Stimulated activated CD4-positive, alpha-beta T cell treated with anti-CD3 and anti-CD28 coated beads, Interleukin-2, amount 100 ng/mL, for 48 hours (primary cell): ENCODE results near the gene CNTNAP2.
"Not testable (repeated sequence)": the region's sequence is repeated elsewhere in the genome, so short reads cannot be mapped to it uniquely, and the experiment has no call there.

Experiments
- DNase-seq, 2 donors: peaks; one replicate each; pipeline ENCODE4 v3.0.0-alpha.2; 2020

Gene CNTNAP2

DNA sequence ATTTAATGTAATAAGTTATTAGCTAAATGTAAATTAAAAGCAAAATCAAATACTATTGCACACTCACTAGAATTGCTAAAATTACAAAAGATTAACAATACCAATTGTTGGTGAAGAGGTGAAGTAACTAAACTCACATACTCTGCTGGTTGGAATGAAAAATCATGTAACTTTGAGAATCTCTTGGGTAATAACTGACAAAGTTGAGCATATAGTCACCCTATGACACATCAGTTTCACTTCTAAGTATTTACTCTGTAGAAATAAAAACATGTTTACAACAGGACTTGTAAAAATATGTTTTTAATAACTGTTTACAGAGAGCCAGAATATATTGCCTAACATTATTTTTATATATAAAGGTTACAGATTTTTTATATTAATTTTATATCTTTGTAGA, 33.6 kb downstream of the CNTNAP2 start:
- no peak for DNase-seq

DNA sequence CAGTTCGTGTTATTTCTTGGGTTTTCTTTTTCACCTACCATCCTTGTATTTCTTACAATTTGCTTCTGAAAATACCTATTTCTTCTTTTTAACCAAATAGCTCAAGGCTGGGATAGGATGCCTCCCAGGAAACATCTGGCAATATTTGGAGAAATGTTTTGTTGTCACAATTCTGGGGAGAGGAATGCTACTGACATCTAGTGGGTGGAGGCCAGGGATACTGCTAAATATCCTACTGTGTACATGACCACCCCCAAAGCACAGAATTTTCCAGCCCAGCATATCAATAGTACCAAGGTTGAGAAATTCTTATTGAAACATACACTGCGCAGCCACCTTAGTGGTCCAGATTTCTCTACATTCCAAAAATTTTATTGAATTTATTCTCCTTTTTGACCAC, 55.5 kb downstream of the CNTNAP2 start:
- no peak for DNase-seq

DNA sequence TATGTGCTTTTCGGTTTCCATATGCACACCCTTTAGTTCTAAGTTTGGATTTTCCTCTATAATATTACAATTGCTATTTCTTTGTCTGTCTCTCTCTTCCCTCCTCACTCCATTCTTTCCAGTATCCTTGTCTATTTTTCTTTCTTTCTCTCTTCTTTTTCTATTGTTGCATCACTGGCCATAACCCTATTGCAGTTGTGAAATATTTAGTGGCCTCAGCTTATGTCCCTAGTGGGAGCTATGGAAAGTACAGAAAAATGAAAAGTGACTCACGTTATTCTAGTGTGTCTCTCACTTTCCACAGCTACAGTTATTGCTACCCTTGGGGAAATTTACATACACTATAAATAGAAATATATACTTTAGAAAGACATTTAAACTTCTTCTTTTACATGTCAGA, 59.1 kb downstream of the CNTNAP2 start:
- no peak for DNase-seq

DNA sequence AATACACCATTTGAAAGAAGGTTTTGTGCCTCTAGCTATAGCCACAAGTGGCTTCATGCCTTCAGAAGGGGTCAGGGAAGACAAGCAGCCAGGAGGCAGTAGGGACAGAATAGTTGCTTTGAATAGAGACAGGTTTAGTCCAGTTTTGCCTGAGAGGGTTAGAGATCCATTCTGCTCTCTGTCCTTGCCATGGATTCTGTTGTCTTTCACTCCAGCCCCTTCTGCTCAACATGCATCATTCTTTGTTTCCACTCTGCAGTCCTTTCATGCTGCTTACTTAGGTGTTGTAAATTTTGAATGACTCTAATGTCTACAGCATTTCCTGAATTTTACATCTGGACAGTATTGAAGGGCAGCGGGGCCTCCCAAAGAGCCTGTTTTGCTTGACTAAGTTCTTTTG, 60.3 kb downstream of the CNTNAP2 start:
- no peak for DNase-seq

DNA sequence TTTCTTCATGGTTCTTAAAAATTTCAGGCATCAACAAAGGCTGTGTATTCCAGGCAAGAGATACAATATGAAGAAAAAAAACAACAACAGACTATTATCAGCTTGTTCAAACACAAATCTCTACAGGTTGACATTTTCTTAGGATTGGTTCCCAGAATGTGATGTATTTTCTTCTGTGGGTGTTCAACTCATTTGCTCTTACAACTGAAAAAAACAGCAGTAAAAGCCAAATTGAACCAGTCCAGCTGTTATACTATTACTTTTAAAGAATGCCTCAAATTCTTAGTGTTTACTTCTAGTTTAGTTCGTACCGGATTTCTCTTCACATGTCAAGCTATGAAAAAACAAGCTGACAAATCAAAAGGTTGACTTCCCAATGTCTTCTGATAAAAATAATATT, 60.7 kb downstream of the CNTNAP2 start:
- DNase-seq: no peak

DNA sequence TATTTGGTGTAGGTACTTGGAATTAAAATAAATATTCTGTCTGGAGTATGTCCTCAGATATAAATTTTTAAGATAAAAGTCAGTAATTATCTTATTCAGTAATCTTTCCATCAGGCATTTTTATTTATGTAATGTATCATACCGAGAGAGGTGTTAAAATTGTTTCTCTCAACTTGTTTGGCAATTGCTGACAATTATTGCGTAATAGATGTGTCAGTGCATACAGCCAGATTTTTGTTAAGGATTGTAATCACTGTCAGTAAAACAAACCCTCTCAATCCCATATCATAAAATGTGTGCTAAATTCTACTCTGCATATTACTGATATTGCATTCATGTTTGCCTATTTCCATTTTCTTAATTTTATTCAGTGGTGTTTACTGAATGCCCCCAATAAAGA, 69.2 kb downstream of the CNTNAP2 start:
- no peak for DNase-seq

DNA sequence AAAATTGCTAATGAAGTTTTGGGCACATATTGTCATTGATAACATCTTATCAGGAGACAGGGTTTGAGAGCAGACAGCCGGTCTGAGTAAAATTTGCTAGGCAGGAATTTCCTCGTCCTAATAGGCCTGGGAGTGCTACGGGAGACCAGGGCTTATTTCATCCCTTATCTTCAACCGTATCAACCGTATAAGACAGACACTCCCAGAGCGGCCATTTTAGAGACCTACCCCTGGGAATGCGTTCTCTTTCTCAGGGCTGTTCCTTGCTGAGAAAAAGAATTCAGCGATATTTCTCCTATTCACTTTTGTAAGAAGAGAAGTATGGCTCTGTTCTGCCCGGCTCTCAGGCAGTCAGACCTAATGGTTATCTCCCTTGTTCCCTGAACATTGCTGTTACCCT, 74.8 kb downstream of the CNTNAP2 start:
- DNase-seq: not testable (repeated sequence)

DNA sequence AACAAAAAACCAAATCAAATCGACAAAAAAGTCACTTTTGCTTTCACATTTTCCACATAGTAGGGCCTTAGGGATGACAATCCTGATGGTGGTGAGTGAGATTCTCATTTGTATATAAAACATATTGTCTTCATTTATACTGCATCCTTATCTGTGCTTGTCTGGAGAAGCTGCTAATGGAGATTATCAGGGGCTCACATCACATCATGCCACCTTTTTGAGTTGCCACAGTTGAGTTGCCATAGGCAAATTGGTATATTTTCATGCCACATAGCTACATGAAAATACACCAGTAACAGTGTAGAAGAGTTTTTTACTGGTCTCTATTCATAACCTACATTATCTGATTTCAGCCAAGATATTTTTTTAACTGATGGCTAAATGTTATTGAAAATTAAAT, 85.3 kb downstream of the CNTNAP2 start:
- no peak for DNase-seq

DNA sequence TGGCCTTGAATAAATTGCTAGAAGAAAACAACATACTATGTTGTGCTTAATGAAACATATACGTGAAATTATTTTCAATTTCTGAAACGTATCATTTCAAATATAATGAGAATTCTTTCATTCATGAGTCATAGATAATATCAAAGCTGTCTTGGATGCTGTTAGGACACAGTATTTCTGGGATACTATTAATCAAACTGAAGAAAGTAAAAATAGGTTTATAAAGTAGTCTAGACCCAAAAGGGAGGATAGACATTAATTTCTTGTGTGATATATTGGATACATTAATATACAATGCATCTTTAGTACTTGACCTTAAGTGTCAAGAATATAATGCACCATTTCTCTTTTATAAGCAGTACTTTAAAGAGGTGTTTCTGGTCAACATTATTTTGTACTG, 89.7 kb downstream of the CNTNAP2 start:
- DNase-seq: no peak

DNA sequence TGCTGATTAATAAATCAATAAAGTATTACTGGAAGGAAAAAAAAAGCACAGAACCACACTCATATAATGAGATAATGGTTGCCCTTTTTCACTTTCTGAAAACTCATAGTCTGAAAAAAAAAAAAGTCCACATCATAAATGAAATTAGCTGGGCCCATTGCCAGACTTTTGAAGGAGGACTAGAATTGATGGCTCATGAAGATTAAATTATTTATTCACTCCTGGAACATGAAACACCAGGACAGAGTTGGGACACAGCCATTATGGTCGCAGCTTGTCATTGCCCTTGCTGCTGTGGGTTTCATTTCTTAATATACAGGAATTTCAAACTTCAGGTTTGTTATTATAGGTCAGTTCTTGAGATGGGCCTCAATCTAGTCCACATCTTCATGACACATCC, 91.9 kb downstream of the CNTNAP2 start:
- DNase-seq: no peak

DNA sequence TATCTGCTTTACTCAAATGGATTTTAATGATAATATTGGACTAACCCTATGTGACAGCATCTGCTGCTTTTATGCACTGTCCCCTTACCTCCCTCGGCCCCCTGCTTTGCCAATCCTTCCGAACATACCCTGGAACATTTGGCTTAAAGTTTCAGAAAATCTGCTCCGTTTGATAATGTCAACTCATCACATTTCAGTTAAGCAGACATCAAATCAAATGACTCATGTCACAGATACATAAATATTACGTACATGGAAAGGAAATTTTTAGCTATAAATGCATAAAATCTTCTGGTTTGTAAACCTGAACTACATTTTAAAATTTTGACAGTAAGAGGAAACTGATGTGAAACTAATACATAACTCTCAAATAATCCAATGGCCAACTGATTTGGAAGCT, 98.2 kb downstream of the CNTNAP2 start:
- DNase-seq: no peak

DNA sequence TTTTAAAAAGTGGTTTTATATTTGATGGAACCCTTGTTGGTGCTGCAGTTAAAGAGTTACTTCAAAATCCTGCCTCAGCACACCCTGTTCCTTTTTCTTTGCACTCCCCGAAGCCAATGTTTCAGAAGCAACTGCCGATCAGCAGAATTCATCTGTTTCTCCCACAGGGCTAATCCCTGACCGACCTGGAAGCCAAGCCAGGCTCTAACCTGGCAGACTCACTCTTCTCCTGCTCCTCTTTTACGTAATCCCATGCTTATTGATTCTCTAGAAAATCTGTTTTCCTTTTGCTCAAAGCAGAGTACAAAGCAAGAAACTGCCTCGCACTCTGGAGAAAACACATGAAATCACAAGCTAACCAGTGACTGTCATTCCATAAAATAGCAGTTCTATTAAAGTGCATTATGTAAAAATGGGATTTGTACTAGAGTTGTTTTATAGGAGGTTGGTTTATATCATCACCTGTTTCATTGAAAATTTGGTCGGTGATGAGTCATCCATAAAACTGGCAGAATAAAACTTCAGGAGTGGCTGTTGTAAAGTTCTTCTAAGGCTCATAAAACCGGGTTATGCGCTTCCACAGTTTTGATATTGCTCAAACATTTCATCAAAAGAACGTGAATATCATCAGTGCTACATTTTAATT, 99.9 kb downstream of the CNTNAP2 start:
- no peak for DNase-seq

DNA sequence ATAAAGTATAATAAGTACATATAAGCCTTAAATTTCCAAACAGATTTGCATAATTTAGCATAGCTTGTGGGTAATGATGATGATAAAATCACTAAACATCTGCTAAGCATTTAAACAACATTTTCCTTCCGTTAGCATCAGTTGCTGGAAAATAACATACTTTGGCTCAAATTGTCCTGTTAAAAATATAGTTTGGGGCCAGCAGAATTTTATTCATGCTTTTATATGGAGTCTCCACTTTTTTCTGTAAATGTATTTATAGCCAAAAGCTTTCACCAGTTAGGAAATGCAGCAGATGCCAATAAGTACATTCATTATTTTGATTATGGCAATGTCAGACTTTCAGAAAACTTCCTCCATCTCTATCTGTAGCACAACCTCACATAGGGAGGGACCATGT, 107.2 kb downstream of the CNTNAP2 start:
- no peak for DNase-seq

DNA sequence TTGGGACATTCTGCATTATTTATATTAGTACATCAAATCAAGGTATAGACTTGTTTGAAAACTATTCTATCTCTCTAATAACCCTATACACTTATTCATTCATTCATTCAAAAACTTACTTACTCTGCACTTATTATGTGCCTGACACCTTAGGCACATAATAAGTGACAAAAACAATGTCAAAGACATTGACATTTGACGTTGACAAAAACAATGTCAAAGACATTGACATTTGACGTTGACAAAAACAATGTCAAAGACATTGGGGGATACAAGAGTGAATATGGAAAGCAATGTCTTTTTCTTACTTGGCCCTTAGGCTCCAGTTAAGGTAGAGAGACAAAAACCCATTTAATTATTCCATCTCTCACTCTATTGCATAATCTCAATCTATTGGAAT, 116.0 kb downstream of the CNTNAP2 start:
- DNase-seq: no peak

DNA sequence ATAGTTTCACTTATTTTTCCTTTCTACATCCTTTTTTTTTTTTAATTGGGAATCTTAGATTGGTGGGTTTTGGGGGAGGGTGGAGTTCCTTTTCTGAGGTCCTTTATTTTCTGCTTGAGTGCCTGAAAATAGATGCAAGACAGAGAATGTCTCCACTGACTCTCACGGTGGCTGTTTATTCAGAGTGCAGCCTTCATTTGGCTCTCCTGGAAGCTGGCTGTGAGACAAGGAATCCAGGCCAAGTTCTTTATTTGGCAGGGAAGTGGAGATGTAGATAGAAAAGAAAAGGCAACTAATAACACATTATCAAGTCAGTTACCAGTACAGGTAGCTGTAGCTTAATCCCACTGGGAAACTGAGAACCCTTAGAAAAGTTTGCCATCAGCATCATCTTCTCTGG, 118.6 kb downstream of the CNTNAP2 start:
- DNase-seq: no peak

DNA sequence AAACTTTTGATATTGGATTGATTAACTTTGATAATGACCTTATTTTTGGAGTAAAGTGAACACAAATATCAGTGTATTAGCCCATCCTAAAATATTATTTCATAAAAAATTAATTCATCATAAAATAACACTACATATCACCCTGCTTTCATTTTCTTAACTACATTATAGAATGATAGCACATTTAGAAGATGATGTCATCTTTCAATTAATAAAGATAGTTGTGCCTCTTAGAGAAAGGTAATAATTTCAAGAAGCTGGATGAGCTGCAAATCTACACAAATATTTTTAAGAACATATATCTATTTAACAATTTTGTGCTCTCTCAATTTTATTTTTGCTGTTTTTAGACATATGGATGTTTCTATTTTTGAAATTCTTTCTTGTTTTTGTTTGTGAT, 126.1 kb downstream of the CNTNAP2 start:
- DNase-seq: no peak

DNA sequence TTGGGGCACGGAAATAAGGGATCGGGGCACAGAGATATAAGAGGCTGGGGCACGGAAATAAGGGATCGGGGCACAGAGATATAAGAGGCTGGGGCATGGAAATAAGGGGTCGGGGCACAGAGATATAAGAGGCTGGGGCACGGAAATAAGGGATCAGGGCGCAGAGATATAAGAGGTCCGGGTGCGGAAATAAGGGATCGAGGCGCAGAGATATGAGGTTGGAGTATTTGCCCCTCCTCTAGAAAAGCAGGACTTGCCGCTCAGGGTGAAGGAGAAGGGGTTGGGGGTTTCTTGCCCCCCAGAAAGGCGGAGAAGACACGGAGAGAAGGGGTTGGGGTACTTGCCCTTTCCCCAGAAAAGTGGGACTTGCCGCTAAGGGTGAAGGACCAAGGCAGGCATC, 131.4 kb downstream of the CNTNAP2 start:
- DNase-seq: not testable (repeated sequence)

DNA sequence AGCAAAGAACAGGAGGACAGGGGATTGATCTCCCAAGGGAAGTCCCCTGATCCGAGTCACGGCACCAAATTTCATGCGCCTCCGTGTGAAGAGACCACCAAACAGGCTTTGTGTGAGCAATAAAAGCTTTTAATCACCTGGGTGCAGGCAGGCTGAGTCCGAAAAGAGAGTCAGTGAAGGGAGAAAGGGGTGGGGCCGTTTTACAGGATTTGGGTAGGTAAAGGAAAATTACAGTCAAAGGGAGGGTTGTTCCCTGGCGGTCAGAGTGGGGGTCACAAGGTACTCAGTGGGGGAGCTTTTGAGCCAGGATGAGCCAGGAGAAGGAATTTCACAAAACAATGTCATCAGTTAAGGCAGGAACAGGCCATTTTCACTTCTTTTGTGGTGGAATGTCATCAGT, 132.1 kb downstream of the CNTNAP2 start:
- DNase-seq: not testable (repeated sequence)

DNA sequence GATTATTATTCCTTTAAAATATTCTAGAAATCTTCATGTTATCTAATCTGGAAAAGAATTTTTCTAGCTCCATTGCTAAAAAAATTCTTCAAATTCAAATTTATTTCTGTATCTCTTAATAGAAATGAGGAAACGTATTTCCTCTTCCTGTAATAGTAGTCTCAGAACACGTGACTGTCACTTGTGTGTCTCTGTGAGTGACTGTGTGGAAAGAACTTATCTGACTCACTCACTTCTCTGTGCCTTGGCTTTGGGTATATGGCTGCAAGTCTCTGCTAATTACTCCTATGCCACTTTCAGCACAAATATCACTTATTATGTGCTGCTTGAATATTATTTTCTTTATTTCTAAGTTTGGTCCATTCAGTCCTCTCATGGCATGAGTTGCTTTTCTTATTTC, 132.7 kb downstream of the CNTNAP2 start:
- no peak for DNase-seq

DNA sequence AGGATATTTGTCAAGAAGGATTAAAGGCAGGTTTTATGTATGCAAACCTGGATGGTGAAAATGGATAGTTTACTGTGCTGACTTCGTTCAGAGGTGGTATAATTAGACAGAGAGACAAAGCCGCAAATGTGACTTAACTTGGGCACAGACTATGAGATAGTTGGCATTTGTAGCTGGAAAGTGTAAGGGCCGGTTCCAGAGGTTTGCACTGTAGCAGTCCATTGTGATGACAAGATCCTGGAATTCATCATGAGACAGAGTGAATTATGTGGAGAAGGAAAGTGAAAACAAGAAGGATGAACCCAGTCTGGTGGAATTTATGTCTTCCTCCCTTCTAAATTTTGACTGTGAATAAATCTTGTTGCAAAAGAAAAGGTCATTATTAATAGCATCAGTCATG, 139.0 kb downstream of the CNTNAP2 start:
- DNase-seq: no peak

DNA sequence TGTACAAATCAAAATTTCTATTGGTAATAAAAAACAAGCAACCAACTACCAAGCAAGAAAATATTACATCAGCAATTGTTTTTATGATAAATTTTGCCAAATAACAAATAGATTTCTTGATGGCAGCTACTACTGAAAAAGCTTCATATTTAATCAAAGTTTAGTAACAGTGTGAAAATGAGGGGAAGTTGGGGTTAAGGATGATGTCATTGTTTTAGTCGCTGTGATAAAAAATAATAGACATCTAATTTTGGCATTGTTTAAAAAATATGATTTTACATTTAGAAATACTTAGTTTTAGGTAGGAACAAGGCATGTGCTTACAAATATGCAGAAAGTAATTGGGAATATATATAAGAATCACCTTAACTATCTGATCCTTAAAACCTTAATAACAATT, 145.9 kb downstream of the CNTNAP2 start:
- no peak for DNase-seq

DNA sequence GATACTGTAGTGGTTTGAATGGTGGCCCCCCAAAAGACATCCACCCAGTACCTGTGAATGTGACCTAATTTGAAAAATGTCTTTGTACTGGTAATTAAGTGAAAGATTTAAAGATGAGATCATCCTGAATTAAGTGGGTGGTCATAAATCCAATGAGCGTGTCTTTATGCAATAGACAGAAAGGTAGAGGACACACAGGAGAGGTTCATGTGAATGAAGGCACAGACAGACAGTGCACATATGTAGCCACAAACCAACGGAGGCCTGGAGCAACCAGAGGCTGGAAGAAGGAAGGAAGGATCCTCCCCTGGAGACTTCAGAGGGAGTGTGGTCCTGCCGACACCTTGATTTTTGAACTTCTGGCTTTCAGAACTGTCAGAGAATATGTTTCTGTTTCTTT, 160.3 kb downstream of the CNTNAP2 start:
- DNase-seq: no peak

DNA sequence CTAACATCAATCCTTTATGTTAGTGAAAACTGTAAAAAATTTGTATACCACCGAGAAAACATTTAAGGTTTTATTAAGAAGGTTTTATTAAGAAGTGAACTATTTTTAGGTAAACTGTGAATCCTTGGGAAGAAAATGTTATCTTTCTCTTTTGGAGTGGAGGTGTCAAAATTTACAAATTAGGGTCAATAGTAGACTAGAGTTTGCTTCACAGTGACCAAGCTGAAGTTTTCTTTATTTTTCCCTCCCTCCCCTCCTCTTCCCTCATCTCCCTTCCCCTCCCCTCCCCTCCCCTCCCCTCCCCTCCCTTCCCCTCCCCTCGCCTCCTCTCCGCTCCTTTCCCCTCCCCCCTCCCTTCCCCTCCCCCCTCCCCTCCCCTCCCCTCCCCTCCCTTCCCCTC, 168.8 kb downstream of the CNTNAP2 start:
- no peak for DNase-seq

DNA sequence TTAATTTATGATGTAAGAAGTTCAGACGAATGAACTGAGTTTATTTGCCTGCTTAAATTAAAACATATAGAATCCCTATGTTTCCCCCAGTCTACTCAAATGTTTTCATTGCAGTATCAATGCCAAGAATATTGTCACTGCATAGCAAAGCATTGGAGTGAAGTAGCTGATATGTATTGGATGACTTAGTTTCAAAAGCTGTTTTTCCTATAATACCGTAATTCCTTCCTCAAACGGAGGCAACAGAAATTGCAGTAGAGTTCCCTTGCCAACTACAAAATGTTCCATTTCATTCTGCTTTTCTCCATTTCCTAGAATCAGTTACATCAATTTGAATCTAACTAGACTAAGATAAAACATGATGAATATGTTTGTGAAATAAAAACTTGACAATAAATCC, 174.1 kb downstream of the CNTNAP2 start:
- no peak for DNase-seq

DNA sequence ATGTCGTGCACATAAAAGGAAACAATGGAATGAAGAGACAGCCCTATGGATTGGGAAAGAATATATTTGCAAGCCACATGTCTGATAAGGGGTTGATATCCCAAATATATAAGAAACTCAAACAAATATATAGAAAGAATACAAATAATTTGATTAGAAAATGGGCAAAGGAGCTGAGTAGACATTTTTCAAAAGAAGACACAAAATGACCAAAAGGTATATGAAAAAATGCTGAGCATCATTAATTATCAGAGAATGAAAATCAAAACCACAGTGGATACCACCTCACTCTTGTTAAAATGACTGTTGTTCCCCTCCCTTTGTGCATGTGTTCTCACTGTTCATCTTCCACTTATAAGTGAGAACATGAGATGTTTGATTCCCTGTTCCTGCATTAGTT, 175.3 kb downstream of the CNTNAP2 start:
- no peak for DNase-seq

DNA sequence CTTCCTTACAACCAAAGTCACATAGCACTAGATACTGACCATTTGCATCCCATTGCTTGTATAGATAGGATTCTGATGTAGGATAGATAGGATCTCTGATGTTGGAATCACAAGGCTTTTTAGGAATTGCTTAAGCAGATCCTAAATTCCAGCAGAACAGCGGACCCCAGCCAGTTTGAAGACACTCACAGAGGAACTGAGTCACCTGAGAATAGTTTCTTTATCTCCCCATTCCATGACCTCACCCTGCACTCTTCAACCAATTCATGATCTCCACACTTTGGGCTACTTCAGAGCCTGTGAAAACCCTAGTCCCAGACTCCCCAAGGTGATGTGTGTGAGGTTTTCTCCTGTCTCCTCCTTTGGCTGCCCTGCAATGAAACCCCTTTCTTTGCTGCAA, 179.4 kb downstream of the CNTNAP2 start:
- DNase-seq: no peak
